GM12878 (cell line): ENCODE data around the gene LALBA. TPM values are rescaled to one million over a fixed set of nuclear protein-coding genes. Genes with fewer than 3 reads are reported as not detected.

Experiments used
- BCL11A ChIP-seq: IDR thresholded peaks from 2 replicates; pipeline ENCODE4 v1.6.1; 2011; ENCODE audit warnings: low read depth, low read length
- BCL3 ChIP-seq: IDR thresholded peaks from 2 replicates; pipeline ENCODE4 v1.6.1; 2011; ENCODE audit warnings: borderline replicate concordance, low read depth, mild to moderate bottlenecking, moderate library complexity, low read length; ENCODE audit not compliant: insufficient read depth, poor library complexity, severe bottlenecking
- CBFB ChIP-seq: IDR thresholded peaks from 2 replicates; pipeline ENCODE4 v1.6.1; 2016; ENCODE audit warnings: antibody characterized with exemption, low read depth
- CREB1 ChIP-seq: IDR thresholded peaks from 2 replicates; pipeline ENCODE4 v1.6.1; 2012; ENCODE audit warnings: low read depth, mild to moderate bottlenecking, inconsistent platforms
- CREM ChIP-seq: IDR thresholded peaks from 2 replicates; pipeline ENCODE4 v1.6.1; 2014; ENCODE audit warnings: antibody characterized with exemption, low read depth
- EED ChIP-seq: sonication (generic); IDR thresholded peaks from 2 replicates; pipeline ENCODE4 v1.6.1; 2016; ENCODE audit warnings: antibody characterized with exemption, low read depth
- IRF4 ChIP-seq: IDR thresholded peaks from 2 replicates; pipeline ENCODE4 v1.6.1; 2011; ENCODE audit warnings: low read depth, low read length
- JUNB ChIP-seq: IDR thresholded peaks from 2 replicates; pipeline ENCODE4 v1.6.1; 2016; ENCODE audit warnings: antibody characterized with exemption, mild to moderate bottlenecking
- LARP7 ChIP-seq: fragments of 450-650 bp; IDR thresholded peaks from 2 replicates; pipeline ENCODE4 v1.6.1; 2017; ENCODE audit warnings: mild to moderate bottlenecking
- MEF2A ChIP-seq: IDR thresholded peaks from 2 replicates; pipeline ENCODE4 v1.6.1; 2011; ENCODE audit warnings: low read depth, mild to moderate bottlenecking, low read length, moderate library complexity; ENCODE audit not compliant: insufficient read depth
- MTA3 ChIP-seq: IDR thresholded peaks from 2 replicates; pipeline ENCODE4 v1.6.1; 2012; ENCODE audit warnings: low read length, inconsistent platforms, borderline replicate concordance
- POLR2A ChIP-seq: IDR thresholded peaks from 2 replicates; pipeline ENCODE4 v1.6.1; 2011; ENCODE audit warnings: low read depth, mild to moderate bottlenecking, low read length
- RB1 ChIP-seq: fragments of 450-650 bp; formaldehyde crosslinking; IDR thresholded peaks from 2 replicates; pipeline ENCODE4 v1.6.1; 2017; ENCODE audit warnings: mild to moderate bottlenecking, borderline replicate concordance
- SMAD5 ChIP-seq: IDR thresholded peaks from 2 replicates; pipeline ENCODE4 v1.6.1; 2016; ENCODE audit warnings: antibody characterized with exemption, low read depth
- STAT3 ChIP-seq: IDR thresholded peaks from 2 replicates; pipeline ENCODE4 v1.6.1; 2011; ENCODE audit warnings: low read depth, low read length, improper control_type of control experiment
- polyA plus RNA-seq, 11 experiments: library from polyadenylated mRNA; depleted of rRNA in 4 of 11; unstranded in 6 of 11; stranded (reverse) in 5 of 11; fragments of >200 nt; fragmentation: Nextera tagmentation in 4 of 11; fragmentation: Illumina TruSeq in 1 of 11; extraction: Ambion mirVana in 4 of 11; extraction: Trizol in 1 of 11; gene quantifications; 1 replicate in 1 of 11; 2 replicates in 10 of 11; pipeline versions ENCODE4 v1.2.1 to v1.2.3, GENCODE V29; 2011 to 2016; ENCODE audit warnings: inconsistent platforms in 2 of 11, missing spikeins in 2 of 11, low read depth in 1 of 11
- total RNA-seq, 4 experiments: library from RNA; depleted of rRNA in 3 of 4; stranded (reverse); fragments of >200 nt in 3 of 4; fragmentation: Illumina TruSeq in 1 of 4; extraction: Trizol in 1 of 4; gene quantifications; 2 replicates each; pipeline versions ENCODE4 v1.2.1 to v1.2.3, GENCODE V29; 2013 to 2021

LALBA gene
- total and polyA plus RNA-seq, 10 of the 15 experiments (the other 5 are each of a cell fraction or from before 2014, with no cell fraction given), result not detected

- TF ChIP-seq BCL3 (peak; percentile 79), LARP7 (no peak), EED (peak; percentile 57; the same call in 1 of the 2 replicates), CREB1 (0 out of 2 replicates have a peak, but pooled peaks have one; percentile 26), CREM (peak; percentile 54; the same call in 1 of the 2 replicates), IRF4 (peak; percentile 22; the same call in 1 of the 2 replicates), STAT3 (no peak), MTA3 (peak; percentile 78; the same call in 1 of the 2 replicates), MEF2A (peak; percentile 85), POLR2A (no peak), CBFB (peak; percentile 60), SMAD5 (no peak), JUNB (peak; percentile 82), BCL11A (peak; percentile 42; the same call in 1 of the 2 replicates), RB1 (no peak)
- TF ChIP-seq, all 136 proteins: peak for 21
These were observed 31.3 kb upstream of the LALBA start (continued) for GRCh38 chr12:48601013-48601756.
